Activated CD8-positive, alpha-beta memory T cell treated with anti-CD3 and anti-CD28 coated beads, Interleukin-2, amount 50 U/mL, for 1 hour (primary cell): ENCODE results near the gene SUPT4H1.
A peak's percentile ranks its signal among the peaks of the same experiment; 100 is the strongest.

Experiments
- DNase-seq: peaks from one replicate; pipeline ENCODE4 v3.0.0-alpha.2; 2020; ENCODE audit errors: extremely low read depth

SUPT4H1 gene

DNA sequence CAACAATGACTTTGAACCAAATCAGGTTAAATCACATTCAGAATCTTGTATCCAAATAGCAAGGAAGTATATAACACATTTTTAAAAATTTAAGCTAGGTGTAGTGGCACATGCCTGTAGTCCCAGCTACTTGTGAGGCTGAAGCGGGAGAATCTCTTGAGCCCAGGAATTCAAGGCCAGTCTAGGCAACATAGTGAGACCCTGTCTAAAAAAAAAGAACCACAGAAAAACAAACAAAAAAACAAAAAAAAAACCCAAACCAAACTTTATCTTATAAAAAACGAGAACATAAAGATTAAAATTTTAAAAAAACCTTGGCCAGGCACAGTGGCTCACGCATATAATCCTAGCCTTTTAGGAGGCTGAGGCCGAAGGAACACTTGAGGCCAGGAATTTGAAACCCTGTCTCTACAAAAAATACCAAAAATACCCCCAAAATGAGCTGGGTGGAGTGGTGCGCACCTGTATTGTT lies 11.6 kb downstream of the SUPT4H1 start:
- no peak for DNase-seq

DNA sequence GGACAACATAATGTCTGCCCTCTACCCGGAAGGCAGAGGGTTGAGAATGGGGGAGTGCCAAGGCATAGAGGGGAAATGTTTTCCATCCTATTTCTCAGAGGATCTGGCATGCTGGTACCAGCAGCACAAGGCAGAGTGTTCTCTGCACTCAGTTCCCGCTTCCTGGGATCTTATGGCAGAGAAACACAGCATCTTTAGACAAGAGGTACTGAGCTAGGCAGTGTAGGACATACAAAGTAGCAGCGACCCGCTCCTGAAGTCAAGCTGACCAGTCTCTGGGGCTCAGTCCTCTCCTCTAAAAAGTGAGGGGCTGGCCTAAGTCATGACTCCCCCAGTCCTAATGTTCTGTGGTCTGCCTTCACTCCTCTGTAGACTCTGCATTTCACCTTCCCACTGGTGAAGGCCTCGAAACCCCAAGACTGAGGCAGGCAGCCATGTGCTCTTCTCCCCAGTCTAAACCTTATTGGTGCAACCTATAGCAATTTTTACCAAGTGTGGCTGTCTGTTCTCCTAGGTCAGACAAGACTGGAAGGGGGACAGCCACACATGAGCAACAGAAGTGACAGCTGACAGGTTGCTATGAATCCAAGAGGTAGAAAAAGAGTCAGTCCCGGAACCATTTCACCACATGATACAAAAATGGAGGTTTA lies 12.1 kb downstream of the SUPT4H1 start:
- no peak for DNase-seq

DNA sequence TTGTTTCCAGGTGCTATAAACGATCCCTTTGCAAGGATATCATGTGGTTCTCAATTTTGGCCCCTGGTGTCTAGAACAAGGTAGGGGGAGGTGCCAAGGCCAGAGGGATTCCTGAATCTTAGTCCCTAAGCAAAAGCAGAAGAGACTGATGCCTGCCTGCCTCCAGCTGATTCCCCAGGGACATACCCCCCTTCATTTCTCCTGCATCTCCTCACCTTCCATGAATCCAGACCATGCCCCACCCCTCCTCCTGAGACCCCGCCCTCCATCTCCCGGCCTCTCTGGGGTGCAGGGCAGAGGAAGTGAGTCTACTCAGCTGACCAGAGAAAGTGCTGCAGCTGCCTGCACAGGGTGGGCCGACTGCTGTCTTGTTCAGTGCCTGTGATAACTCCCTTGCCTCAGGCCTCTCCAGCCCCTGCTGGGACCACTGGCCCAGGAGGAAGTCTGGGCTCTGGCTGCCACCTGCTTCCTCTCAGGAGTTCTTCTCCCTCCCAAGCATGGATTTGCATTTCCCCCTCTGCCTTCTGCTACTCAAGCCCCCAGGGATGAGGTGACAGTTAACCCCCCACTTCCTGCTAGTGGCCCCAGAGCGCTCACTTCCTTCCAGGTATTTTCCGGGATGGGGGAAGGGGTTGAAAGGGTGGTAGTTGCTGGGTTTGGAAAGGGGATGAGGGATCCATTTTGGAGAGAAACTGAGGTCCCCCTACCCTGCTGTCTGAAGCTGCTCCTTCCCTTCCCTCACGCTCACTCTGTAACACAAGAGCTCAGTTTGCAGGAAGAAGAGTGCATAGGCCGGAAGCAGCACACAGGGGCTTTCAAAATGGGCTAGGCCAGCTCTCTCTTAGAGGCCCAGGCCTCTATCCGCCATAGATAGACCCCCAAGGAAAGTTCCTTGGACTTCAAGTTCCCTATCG lies 12.9 kb downstream of the SUPT4H1 start:
- DNase-seq, result no peak

DNA sequence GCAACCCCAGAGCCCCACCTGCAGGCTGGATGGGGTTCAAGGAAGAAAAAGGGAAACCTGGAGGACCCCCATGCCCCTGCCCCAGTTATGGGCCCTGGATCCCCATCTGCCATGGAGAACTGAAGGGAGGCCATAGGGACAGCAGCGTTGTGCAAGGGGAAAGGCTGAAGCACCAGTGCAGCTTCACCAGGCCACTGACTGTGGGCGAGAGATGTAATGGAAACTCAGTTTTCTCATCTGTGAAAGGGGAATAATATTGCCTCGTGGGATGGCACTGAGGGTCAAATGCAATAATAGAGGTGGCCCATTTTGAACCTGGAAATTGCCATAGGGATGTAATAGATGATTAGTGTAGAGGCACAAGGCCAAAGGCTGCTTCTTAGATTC lies 13.6 kb downstream of the SUPT4H1 start:
- no peak for DNase-seq

DNA sequence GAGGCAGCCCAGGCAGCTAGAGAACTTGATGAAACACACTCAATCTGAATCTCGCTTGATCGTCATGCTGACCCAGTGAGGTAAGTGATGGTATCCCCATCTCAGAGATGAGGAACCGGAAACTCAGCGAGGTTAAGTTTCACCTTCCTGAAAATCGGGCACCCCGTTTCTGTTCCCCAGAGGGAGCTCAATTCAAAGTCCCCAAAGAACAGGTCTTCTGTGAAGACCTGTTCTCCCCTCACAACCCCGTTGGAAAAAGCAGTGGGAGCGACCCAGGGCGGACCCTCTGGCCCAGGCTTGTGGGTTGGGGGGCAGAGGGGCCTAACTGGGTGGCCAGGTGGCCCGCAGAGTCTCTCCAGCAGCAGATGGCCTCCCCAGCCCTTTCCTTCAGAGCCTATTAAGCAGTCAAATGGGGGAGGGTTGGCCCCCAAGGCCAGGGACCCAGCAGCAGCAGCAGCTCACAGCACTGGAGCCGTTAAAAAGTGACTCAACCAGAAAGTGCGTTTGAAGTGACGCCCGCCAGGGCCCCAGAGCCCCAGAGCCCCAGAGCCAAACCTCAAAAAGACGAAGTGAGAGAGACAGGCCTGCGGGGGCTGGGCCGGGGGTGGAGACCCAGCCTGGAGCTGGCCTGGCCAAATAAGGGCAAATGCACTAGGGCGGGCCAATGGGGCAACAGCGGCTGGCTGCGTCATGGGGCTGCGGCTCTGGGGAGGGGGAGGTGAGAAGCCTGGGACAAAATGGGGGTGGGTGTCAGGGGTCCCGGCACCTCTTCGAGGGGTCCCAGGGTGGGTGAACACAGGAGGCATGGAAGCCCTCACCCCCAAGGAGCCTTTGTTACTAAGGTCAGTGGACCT lies 14.2 kb downstream of the SUPT4H1 start:
- DNase-seq, result peak; percentile 90

DNA sequence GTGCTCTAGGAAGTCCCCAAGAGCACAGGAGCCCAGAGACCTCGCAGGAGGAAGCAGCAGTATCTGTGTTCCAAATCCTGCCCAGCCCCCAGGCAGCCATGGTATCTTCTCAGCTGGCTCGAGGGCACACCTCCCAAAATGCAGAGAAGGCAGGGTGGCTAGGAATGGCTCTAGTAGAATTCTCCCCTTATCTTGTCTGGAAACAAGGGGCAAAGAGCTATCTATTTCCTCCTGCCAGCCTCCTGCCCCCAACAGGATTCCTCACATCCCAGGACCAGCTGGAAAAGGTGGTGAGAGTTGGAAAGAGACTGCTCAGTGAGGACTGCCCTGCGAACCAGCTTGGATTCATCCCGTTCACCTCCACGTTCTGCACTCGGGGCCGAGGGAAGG lies 14.8 kb downstream of the SUPT4H1 start:
- DNase-seq, result no peak

DNA sequence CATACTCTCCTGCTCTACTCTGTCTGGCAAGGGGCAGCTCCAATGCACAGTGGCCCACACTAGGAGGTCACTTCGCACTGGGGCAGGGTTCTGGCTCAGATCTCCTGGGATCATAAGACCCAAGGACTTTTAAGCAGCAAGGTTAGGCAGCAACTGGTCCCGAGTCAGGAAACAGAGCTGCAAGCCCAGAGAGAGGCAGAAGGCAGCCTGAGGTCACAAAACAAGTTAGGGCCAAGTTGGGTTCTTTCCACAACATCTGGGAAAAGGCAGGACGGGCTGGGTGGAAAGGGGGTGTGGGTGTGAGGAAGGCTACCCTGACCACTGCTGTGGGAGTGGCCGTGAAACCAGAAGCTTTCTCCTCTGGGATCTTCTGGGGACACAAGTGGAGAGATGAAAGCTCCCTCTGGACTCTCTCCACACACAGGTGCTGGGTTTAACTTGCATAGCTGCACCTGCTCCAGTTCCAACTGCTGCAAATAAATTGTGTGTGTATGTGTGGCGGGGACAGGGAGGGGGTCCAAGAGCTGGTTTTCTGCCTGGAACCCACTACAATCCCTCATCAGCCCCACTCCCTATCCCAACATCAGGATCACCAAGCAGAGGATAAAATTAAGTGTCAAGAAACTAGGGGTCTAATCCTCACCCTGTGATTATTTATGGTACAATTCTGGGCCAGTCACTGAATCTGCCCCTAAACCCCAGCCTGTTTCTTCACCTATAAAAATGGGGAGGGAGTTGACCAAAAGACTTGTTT lies 15.4 kb downstream of the SUPT4H1 start:
- no peak for DNase-seq

DNA sequence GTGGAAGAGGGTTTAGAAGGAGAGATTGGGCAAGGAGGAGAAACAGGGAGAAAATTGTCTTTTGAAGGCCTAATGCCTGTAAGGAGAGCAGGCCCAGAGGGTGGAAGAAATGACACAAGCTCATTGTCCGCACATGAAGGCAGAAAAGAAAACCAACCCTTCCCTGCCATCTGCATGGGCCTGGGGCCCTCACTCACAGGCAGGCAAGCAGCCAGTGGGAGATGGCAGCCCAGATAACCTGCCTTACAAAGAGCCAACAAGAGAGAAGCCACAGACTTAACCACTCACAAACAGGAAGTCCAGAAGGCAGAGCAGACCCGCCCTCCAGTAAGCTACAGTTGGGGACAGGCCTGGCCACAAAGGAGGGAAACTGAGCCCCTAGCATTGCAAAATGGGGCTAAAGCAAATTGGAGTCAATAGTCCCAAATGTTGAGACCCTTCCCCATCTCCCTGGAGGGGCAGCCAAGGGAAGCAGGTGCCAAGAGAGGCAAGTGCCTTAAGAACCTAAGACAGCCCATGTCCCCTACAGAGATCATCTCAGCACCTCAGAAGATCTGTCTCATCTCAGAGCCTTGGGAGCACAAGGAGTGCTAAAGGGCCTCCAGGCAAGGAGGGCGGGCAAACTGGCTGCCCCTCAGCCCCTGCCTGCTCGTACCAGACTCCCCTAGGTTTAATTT lies 16.1 kb downstream of the SUPT4H1 start:
- no peak for DNase-seq

DNA sequence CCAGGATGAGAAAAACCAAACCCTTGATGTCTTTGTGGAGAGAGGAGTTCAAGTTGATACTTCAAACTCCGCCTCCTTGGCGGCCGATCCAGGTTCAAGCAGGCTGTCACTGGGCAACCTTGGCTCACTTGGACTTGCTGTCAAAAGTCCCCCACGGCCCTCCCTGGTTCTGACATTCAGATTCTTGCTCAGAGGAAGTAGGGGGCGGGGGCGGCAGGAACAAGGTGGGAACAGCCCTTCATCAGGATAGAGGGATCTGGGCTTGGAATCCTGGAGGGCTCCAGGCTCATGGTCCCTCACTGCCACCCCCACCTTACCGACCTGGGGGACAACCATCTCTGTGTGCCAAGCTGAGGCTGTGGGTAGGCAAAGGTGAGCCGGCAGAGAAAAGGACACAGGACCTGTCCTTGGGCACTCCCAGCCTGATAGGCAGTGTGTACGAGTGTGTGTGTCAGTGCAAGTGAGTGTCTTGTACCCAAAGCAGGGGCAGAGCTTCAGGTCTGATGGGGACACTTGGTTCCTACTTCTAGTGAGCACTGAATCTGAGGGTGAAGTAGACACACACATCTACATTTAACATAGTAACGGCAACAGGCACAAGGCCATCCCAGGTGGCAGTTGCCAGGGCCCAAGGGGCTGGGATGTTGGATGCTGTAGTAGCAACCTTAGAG lies 16.8 kb downstream of the SUPT4H1 start:
- DNase-seq, result no peak

DNA sequence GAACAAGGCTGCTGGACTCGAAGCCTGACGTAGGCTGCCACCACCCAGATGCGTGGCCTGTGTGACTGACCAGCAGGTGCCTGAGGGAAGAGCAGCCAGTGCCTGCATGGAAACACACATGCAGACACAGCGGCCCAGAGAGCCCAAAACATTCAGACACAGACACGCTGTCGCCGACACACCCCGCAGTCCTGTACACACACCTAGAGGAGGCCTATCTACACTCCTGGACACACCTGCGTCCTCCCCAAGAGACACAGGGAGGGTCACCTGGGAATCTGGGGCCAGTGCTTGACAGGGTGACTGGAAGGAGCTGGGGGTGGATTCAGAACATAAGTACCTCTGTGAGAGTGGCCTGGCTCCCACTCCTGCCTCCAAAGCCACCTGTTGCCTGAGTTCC lies 17.3 kb downstream of the SUPT4H1 start:
- DNase-seq, result no peak

DNA sequence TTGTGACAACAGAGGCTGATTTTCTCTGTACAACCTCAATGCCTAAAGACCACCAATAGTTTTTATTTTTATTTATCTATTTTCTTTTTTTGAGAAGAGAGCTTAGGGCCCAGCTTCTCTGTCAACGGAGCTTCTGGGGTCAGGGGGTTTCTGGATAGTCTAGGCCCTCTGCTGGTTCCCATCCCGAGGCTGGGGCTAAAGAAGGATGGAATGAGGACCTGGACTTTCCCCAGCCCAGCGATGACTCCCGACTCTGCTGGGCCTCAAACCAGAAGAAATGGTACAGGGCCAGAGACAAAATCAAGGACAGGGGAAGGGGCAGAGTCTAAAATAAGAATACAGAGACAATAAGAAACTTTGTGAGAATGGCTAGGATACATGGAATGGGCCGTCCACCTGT lies 17.7 kb downstream of the SUPT4H1 start:
- no peak for DNase-seq

DNA sequence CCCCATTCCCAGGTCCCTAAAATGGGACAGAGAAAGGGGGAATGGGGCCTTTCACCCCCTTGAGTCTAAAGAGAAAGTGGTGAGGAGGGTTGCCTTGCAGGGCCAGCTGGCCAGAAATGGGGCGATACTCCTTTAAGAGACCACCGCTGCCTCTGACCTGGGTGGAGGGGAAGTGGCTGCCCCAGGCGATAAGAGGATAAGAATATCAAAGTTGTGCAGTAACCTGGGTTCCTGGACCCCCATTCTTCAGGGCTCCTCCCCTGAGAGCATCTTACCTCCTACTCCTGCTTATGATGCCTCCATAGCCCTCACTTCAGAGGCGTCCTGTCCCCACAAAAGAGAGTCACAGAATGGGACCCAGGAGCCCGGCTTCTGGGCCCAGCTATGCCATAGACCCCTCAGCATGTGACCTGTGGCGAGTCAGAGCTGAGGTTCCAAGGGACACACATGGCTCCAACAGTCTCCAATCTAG lies 18.2 kb downstream of the SUPT4H1 start:
- no peak for DNase-seq

DNA sequence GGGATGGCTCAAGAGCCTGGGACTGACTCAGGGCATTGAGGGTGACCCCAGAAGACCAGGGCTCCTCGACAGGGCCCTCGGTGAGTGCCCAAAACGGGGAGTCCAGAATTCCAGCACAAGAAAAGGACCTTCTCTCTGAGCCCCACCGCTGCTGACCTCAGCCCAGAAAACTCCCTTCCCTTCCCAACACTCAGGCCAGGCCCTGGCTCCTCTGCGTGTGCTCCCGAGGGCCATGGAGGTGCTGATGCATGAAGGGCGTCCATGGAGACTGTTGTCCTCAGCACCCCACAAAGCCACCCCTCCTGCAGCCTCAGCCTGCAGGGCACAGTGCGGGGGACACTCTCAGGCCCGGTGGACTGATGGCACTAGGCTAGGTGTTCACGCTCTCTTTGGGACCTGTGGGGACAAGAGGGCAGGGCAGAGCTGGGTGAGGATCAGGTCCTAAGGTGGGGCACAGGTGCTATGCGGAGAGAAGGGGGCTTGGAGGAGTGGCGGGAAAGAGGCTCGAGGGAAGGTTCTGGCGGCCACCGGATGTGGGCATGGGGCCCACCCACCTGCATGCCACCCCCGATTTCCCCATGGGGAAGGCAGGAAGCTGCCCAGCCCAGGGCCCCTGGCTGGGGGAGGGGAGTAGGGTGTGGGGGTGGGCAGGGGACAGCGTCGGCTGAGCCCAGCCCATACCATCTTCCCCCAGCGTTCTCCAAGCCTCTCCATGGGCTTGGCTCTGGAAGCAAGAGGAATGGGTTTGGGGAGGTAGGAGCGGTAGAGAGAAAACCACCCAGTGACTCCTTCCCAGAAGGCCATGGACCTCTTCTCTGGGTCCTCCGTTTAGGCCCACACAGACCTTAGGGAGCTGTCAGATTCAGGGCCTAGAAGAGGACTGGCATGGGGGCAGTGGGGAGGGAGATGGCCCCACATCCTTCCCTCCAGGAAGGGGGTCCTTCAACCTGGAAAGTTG lies 18.9 kb downstream of the SUPT4H1 start:
- no peak for DNase-seq

DNA sequence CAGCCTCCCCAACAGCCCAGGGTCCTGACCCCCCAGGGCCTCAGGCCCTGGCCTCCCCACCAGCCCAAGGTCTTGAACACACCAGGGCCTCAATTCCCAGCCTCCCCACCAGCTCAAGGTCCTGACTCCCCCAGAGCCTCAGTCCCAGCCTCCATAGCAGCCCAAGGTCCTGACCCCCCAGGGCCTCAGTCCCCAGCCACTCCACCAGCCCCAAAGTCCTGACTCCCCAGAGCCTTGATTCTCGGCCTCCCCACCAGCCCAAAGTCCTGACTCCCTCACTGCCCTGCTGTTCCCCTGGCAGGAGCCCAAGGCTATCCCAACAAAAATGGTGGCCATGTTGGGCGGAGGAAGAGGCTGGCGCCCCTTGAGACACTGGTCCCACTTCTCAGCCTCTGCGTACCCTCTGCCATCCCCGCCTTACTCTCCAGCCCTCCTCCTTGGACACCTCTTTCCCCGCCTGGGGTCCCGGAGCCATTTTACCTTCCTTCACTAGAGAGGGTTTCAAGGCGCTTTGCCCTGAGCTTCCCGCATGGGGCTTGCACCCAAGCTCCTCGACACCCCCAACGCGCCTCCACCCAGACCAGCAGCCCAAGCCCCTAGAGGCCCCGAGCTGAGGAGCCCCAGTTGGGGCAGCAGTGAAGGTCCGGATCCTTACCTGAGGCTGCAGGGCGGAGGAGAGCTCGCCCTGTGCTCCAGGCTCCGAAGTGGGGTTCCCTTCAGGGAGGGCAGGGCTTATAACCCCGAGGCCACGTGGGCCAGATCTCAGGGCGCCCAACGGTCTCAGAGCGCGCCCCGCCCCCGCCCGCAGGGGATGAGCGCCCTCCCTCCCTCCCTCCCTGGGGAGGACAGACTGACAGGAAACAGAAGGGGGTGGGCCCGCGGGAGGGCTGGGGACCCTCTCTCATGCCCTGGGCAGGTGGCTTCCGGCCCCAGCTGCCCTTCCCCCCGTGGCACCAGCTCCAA lies 19.9 kb downstream of the SUPT4H1 start:
- DNase-seq, result no peak

DNA sequence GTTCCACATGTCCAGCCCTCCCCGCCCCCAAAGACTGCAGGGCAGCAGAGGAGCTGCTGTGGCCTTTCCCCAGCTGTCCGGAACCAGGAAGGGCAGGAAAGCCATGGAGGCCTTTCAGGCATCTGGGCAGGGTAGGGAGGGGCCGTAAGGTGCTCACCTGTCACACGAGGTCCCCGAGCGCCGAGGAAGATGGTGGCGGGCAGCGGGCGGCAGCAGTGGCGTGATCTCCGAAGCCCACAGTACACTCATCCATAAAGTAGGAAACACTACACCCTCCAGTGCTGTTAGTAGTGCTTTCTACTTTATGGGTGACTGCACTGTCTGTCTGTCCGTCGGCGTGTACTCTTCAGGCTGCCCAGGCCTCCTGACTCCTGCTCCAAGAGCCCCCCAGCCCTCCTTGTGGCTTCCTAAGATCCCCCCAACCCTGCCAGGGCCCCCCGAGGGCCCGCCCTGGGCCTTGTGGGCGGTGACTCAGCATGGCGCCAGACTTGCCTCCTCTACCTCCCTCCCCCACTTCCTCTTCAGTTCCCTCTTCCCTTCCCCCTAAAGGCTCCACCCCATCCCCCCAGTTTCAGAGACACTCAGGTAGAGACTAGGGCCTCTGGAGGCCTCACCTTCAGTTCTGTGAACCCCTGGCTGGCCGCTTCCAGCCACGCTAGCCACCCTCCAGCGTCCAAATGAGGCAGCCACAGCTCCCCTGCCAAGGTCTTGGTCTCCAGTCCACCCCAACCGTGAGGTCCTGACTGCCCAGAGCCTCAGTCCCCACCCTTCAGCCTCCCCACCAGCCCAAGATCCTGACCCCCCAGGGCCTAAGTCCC lies 20.8 kb downstream of the SUPT4H1 start:
- DNase-seq, result no peak

DNA sequence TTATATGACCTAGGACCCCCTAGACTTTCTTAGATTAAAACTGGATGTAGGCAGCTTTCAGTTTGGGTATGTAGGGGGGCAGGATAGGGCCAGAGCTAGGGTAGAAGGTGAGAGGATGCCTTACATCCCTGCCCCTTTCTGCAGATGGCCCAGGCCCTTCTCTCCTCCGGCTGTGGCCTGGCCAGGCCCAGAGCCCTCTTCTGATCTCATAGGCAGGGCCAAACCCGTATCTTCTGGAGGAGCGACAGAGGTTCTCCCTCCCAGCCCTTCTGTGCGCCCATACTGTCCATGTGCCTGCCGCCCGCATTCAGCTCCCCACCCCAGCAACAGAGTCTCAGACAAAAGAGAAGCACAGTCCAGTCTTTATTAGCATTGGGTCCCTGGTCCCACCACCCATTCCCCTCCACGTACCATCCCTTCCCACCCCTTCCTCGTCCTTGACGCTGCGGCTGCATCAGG lies 21.4 kb downstream of the SUPT4H1 start:
- DNase-seq, result no peak
